ENCODE results near the gene ZC3H12D. TPM values are rescaled to one million over a fixed set of nuclear protein-coding genes. Genes with fewer than 3 reads are reported as not detected.
"Not testable (repeated sequence)": the region's sequence is repeated elsewhere in the genome, so short reads cannot be mapped to it uniquely, and the experiment has no call there.

The ZC3H12D gene
- total RNA-seq, 2 experiments from 2014 or later, result 72.2 to 89.9 TPM

GRCh38 chr6:149460249-149460648, 24.6 kb downstream of the ZC3H12D start:
- CTCF ChIA-PET, result interaction anchor here (0.6 to 1.5 kb wide), 4 partner anchors 14 to 185 kb away, joined by 3 read pairs; no protein-coding TSS in a partner anchor
- Mint-ChIP-seq H3K4me1 (peaks cover 36% of the 10 kb centered on the region), H3K36me3 (ENCODE audit: low read depth) (peaks cover 76% of the 10 kb centered on the region)
- ATAC-seq; H3K27ac Mint-ChIP-seq; POLR2A ChIA-PET; H3K9me3 Mint-ChIP-seq (ENCODE audit: low read depth); H3K27me3 Mint-ChIP-seq; DNase-seq; H3K4me3 Mint-ChIP-seq: not testable (repeated sequence)
- intact Hi-C loops (cut with DNase I, micrococcal nuclease), result loop anchor here in 1 of 2 experiments (10.0 kb wide), 1 partner anchor 55 kb away; no protein-coding TSS in a partner anchor

GRCh38 chr6:149459761-149460160, 25.1 kb downstream of the ZC3H12D start:
- Mint-ChIP-seq H3K36me3 (ENCODE audit: low read depth) (peaks cover 75% of the 10 kb centered on the region), H3K27ac (no peak overlapping the region), H3K27me3 (no peaks in the 10 kb centered on the region), H3K9me3 (ENCODE audit: low read depth) (no peaks in the 10 kb centered on the region), H3K4me3 (no peak overlapping the region), H3K4me1 (peaks cover 31% of the 10 kb centered on the region)
- DNase-seq (no peak), ATAC-seq (peak; percentile 46)
- ChIA-PET POLR2A (no interaction called here), CTCF (interaction anchor here (0.6 to 1.6 kb wide), 3 partner anchors 28 to 378 kb away, joined by 3 read pairs; no protein-coding TSS in a partner anchor)
- intact Hi-C loops (cut with DNase I, micrococcal nuclease), result loop anchor here in 1 of 2 experiments (10.0 kb wide), 1 partner anchor 55 kb away; no protein-coding TSS in a partner anchor

GRCh38 chr6:149458806-149459205, 26.0 kb downstream of the ZC3H12D start:
- Mint-ChIP-seq H3K36me3 (ENCODE audit: low read depth) (peaks cover 66% of the 10 kb centered on the region), H3K27me3 (no peaks in the 10 kb centered on the region), H3K4me3 (no peak overlapping the region), H3K9me3 (ENCODE audit: low read depth) (no peaks in the 10 kb centered on the region), H3K27ac (peak overlapping the region; percentile 63), H3K4me1 (peaks cover 22% of the 10 kb centered on the region)
- intact Hi-C loops (cut with DNase I, micrococcal nuclease), result no loop called here
- DNase-seq (no peak), ATAC-seq (no peak)
- POLR2A ChIA-PET, result no interaction called here
- CTCF ChIA-PET, result interaction anchor here (1.6 kb wide), 2 partner anchors 58 to 377 kb away, joined by 3 to 5 read pairs; no protein-coding TSS in a partner anchor

GRCh38 chr6:149458196-149458595, 26.6 kb downstream of the ZC3H12D start:
- Mint-ChIP-seq H3K4me3 (no peak overlapping the region), H3K36me3 (ENCODE audit: low read depth) (peaks cover 61% of the 10 kb centered on the region), H3K4me1 (peaks cover 18% of the 10 kb centered on the region), H3K27me3 (no peaks in the 10 kb centered on the region), H3K27ac (no peak overlapping the region), H3K9me3 (ENCODE audit: low read depth) (no peaks in the 10 kb centered on the region)
- intact Hi-C loops (cut with DNase I, micrococcal nuclease), result no loop called here
- ChIA-PET POLR2A (no interaction called here), CTCF (interaction anchor here (1.3 to 1.6 kb wide), 3 partner anchors 59 to 429 kb away, joined by 3 to 5 read pairs (median 3); no protein-coding TSS in a partner anchor)
- DNase-seq (no peak), ATAC-seq (peak; percentile 37)

- Mint-ChIP-seq H3K4me1 (peaks cover 18% of the 10 kb centered on the region), H3K27ac (no peak overlapping the region), H3K27me3 (no peaks in the 10 kb centered on the region), H3K4me3 (no peak overlapping the region), H3K36me3 (ENCODE audit: low read depth) (peaks cover 56% of the 10 kb centered on the region), H3K9me3 (ENCODE audit: low read depth) (no peaks in the 10 kb centered on the region)
- intact Hi-C loops (cut with DNase I, micrococcal nuclease), result no loop called here
- no peak for DNase-seq
- CTCF ChIA-PET, result interaction anchor here (1.0 to 1.3 kb wide), 2 partner anchors 60 to 429 kb away, joined by 3 to 4 read pairs; no protein-coding TSS in a partner anchor
- no peak for ATAC-seq
- POLR2A ChIA-PET, result no interaction called here
Measured at GRCh38 chr6:149457316-149457884, 27.4 kb downstream of the ZC3H12D start.

- peaks cover 58% of the 10 kb centered on the region for H3K36me3 Mint-ChIP-seq (ENCODE audit: low read depth)
- H3K4me3 Mint-ChIP-seq, result no peak overlapping the region
Measured at GRCh38 chr6:149456311-149457021, 28.3 kb downstream of the ZC3H12D start.

GRCh38 chr6:149455031-149455732, 29.6 kb downstream of the ZC3H12D start:
- Mint-ChIP-seq H3K9me3 (ENCODE audit: low read depth) (no peaks in the 10 kb centered on the region), H3K27me3 (no peaks in the 10 kb centered on the region), H3K4me3 (no peak overlapping the region), H3K36me3 (ENCODE audit: low read depth) (peaks cover 58% of the 10 kb centered on the region), H3K27ac (no peak overlapping the region), H3K4me1 (peaks cover 18% of the 10 kb centered on the region)
- POLR2A ChIA-PET, result no interaction called here
- intact Hi-C loops (cut with DNase I, micrococcal nuclease), result no loop called here
- DNase-seq (no peak), ATAC-seq (no peak)
- CTCF ChIA-PET, result interaction anchor here (0.7 to 1.0 kb wide), 2 partner anchors 19 to 41 kb away, joined by 3 read pairs; no protein-coding TSS in a partner anchor

More at GRCh38 chr6:149456311-149457021, 28.3 kb downstream of the ZC3H12D start:
- DNase-seq, result no peak
- peaks cover 18% of the 10 kb centered on the region for H3K4me1 Mint-ChIP-seq
- ChIA-PET POLR2A (no interaction called here), CTCF (interaction anchor here (1.0 kb wide), 1 partner anchor 61 kb away, joined by 4 read pairs; no protein-coding TSS in a partner anchor)
- intact Hi-C loops (cut with DNase I, micrococcal nuclease), result no loop called here
- no peak for ATAC-seq
- no peaks in the 10 kb centered on the region for H3K27me3 Mint-ChIP-seq
- H3K27ac Mint-ChIP-seq, result no peak overlapping the region
- no peaks in the 10 kb centered on the region for H3K9me3 Mint-ChIP-seq (ENCODE audit: low read depth)

GRCh38 chr6:149454346-149454848, 30.4 kb downstream of the ZC3H12D start:
- no peak overlapping the region for H3K4me3 Mint-ChIP-seq
- intact Hi-C loops (cut with DNase I, micrococcal nuclease), result no loop called here

GRCh38 chr6:149453597-149454345, 31.0 kb downstream of the ZC3H12D start:
- H3K4me3 Mint-ChIP-seq, result no peak overlapping the region
- H3K4me1 Mint-ChIP-seq, result peaks cover 11% of the 10 kb centered on the region
- intact Hi-C loops (cut with DNase I, micrococcal nuclease), result no loop called here
- POLR2A ChIA-PET, result interaction anchor here (0.6 to 0.7 kb wide), 3 partner anchors 93 to 562 kb away, joined by 3 read pairs; no protein-coding TSS in a partner anchor
- H3K27ac Mint-ChIP-seq, result no peak overlapping the region
- no peaks in the 10 kb centered on the region for H3K27me3 Mint-ChIP-seq
- H3K36me3 Mint-ChIP-seq (ENCODE audit: low read depth), result peaks cover 50% of the 10 kb centered on the region
- ATAC-seq (no peak), DNase-seq (no peak)
- CTCF ChIA-PET, result interaction anchor here (0.7 to 2.8 kb wide), 7 partner anchors 20 to 687 kb away, joined by 3 to 11 read pairs (median 4); no protein-coding TSS in a partner anchor
- no peaks in the 10 kb centered on the region for H3K9me3 Mint-ChIP-seq (ENCODE audit: low read depth)

More at GRCh38 chr6:149454346-149454848, 30.4 kb downstream of the ZC3H12D start:
- CTCF ChIA-PET, result interaction anchor here (0.7 to 1.8 kb wide), 3 partner anchors 18 to 426 kb away, joined by 3 to 4 read pairs (median 3); no protein-coding TSS in a partner anchor
- H3K27me3 Mint-ChIP-seq, result no peaks in the 10 kb centered on the region
- POLR2A ChIA-PET, result interaction anchor here (0.6 kb wide), 1 partner anchor 92 kb away, joined by 3 read pairs; no protein-coding TSS in a partner anchor
- DNase-seq (no peak), ATAC-seq (no peak)
- no peaks in the 10 kb centered on the region for H3K9me3 Mint-ChIP-seq (ENCODE audit: low read depth)
- peaks cover 18% of the 10 kb centered on the region for H3K4me1 Mint-ChIP-seq
- H3K36me3 Mint-ChIP-seq (ENCODE audit: low read depth), result peaks cover 56% of the 10 kb centered on the region
- no peak overlapping the region for H3K27ac Mint-ChIP-seq

- no peak overlapping the region for H3K4me3 Mint-ChIP-seq
- CTCF ChIA-PET, result interaction anchor here (0.6 to 2.8 kb wide), 3 partner anchors 20 to 65 kb away, joined by 3 to 15 read pairs (median 11); no protein-coding TSS in a partner anchor
- ATAC-seq (no peak), DNase-seq (no peak)
- no peak overlapping the region for H3K27ac Mint-ChIP-seq
- H3K27me3 Mint-ChIP-seq, result no peaks in the 10 kb centered on the region
- intact Hi-C loops (cut with DNase I, micrococcal nuclease), result no loop called here
- H3K9me3 Mint-ChIP-seq (ENCODE audit: low read depth), result no peaks in the 10 kb centered on the region
- peaks cover 4% of the 10 kb centered on the region for H3K4me1 Mint-ChIP-seq
- POLR2A ChIA-PET, result interaction anchor here (0.6 to 0.7 kb wide), 2 partner anchors 21 to 110 kb away, joined by 3 read pairs; no protein-coding TSS in a partner anchor
- H3K36me3 Mint-ChIP-seq (ENCODE audit: low read depth), result peaks cover 41% of the 10 kb centered on the region
Measured at GRCh38 chr6:149452037-149452939, 32.5 kb downstream of the ZC3H12D start.
